ENCODE data around the gene NIPAL3.
"Not testable (repeated sequence)": the region's sequence is repeated elsewhere in the genome, so short reads cannot be mapped to it uniquely, and the experiment has no call there.

The NIPAL3 gene

DNA sequence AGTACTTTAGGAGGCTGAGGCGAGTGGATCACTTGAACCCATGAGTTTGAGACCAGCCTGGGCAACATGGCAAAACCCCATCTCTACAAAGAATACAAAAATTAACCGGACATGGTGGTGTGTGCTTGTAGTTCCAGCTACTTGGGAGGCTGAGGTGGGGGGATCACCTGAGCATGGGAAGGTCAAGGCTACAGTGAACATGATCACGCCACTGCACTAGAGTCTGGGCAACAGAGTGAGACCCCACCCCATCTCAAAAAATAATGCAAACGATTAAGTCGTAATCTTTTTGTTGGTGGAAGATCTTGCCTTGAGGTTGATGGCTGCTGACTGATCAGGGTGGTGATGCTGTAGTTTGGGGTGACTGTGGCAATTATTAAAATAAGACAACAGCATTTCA, 93.3 kb downstream of the NIPAL3 start:
- no peak for DNase-seq (ENCODE audit: low read depth)
- TF ChIP-seq, protein P1, sequence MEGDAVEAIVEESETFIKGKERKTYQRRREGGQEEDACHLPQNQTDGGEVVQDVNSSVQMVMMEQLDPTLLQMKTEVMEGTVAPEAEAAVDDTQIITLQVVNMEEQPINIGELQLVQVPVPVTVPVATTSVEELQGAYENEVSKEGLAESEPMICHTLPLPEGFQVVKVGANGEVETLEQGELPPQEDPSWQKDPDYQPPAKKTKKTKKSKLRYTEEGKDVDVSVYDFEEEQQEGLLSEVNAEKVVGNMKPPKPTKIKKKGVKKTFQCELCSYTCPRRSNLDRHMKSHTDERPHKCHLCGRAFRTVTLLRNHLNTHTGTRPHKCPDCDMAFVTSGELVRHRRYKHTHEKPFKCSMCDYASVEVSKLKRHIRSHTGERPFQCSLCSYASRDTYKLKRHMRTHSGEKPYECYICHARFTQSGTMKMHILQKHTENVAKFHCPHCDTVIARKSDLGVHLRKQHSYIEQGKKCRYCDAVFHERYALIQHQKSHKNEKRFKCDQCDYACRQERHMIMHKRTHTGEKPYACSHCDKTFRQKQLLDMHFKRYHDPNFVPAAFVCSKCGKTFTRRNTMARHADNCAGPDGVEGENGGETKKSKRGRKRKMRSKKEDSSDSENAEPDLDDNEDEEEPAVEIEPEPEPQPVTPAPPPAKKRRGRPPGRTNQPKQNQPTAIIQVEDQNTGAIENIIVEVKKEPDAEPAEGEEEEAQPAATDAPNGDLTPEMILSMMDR (IDR thresholded peaks at IDR 0.05; ENCODE audit: insufficient read depth, low read depth, low read length, missing control alignments), result no peak

DNA sequence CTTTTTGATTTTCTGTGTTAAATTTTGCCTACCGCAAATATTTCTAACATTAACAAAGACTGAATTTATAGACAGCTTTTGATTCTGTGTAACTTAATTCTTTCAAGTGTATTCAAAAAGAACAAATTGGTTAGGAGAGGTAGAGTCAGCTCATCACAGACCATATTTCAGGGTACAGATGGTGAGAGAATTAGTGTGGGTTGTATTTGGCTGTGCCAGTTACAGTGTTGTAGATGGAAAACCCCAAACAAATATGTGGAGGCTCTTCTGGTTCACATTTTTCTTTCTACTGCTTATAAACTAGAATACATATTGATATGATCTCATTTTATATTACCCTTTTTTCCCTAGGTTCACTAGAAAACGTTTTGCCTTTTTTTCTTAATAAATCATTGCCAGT, 98.1 kb downstream of the NIPAL3 start:
- no peak overlapping the region for H3K4me3 ChIP-seq (ENCODE audit: low read depth, low read length)
- no peak for DNase-seq (ENCODE audit: low read depth)
- TF ChIP-seq, protein P1 (IDR thresholded peaks at IDR 0.05; ENCODE audit: insufficient read depth, low read depth, low read length, missing control alignments), result no peak

More for the DNA sequence above, 93.3 kb downstream of the NIPAL3 start:
- H3K4me3 ChIP-seq (ENCODE audit: low read depth, low read length), result no peak overlapping the region

DNA sequence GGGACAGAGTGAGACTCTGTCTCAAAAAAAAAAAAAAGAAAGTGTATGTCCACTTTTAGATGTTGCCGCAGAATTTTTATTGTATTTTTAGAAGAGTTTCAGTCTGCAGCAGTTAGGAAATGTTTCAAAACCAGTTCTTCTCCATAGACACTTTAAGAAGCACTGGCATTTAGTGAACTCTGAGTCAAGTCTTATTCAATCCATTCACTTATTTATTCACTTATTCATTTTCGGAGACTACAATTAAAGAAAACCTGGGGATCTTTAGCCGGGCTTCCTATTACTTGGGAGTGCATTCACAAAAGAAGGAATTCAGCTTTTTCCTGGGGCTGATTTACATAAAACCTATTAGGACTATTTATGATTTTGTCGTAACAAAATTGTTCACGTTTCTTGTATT, 99.3 kb downstream of the NIPAL3 start:
- DNase-seq (ENCODE audit: low read depth), result no peak

DNA sequence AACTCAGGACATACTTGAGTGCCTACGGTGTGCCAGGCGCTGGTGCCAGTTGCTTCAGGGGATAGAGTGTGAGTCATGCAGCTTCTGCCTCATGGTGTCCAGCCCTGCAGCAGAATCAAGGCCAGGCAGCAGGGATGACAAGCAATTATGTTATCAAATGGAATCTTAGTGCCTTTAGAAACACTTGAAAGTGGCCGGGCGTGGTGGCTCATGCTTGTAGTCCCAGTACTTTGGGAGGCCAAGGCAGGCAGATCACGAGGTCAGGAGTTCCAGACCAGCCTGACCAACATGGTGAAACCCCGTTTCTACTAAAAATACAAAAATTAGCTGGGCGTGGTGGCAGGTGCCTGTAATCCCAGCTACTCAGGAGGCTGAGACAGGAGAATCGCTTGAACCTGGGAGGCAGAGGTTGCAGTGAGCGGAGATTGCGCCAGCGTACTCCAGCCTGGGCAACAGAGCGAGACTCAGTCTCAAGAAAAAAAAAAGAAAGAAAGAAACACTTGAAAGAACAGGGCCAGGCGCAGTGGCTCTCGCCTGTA, 100.1 kb downstream of the NIPAL3 start:
- not testable (repeated sequence) for DNase-seq (ENCODE audit: low read depth); H3K4me3 ChIP-seq (ENCODE audit: low read depth, low read length)

More for the DNA sequence above, 99.3 kb downstream of the NIPAL3 start:
- no peak overlapping the region for H3K4me3 ChIP-seq (ENCODE audit: low read depth, low read length)
- TF ChIP-seq, protein P1 (IDR thresholded peaks at IDR 0.05; ENCODE audit: insufficient read depth, low read depth, low read length, missing control alignments), result no peak

DNA sequence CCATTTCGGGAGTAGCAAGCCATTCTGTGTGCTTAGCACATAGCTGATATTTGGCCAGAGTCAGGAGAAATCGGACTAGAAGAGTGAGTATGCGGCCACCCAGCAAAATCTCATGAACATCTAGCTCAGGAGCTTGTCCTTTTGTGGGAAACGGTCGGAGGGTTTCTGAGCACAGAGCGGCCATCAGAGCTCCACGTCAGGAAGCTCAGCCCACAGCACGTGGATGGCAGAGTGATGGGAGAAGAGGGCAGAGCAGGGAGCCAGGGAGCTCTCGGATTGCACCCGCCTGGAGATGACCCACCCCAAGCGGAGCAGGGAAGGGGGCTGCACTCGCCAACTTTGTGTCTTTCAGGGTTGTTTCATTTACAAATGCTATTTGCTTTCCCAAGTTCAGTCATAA, 100.9 kb downstream of the NIPAL3 start:
- TF ChIP-seq, protein P1 (IDR thresholded peaks at IDR 0.05; ENCODE audit: insufficient read depth, low read depth, low read length, missing control alignments), result no peak
- DNase-seq (ENCODE audit: low read depth), result no peak
- no peak overlapping the region for H3K4me3 ChIP-seq (ENCODE audit: low read depth, low read length)

DNA sequence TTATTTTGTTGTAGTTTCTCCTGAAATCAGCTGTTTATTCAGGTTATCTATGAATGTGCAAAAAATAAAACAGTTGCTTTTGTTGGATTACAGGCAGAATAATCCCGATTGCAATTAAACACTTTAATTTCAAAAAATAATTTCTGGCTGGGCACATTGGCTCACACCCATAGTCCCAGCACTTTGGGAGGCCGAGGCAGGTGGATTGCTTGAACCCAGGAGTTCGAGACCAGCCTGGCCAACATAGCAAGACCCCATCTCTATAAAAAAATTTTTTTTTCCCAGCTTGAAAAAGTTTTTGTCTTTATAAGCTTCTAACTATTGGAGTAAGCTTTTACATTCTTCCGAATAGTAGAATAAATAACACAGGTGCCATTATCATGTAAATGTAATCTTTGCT, 102.3 kb downstream of the NIPAL3 start:
- no peak for DNase-seq (ENCODE audit: low read depth)
- no peak overlapping the region for H3K4me3 ChIP-seq (ENCODE audit: low read depth, low read length)
- TF ChIP-seq, protein P1 (IDR thresholded peaks at IDR 0.05; ENCODE audit: insufficient read depth, low read depth, low read length, missing control alignments), result no peak

DNA sequence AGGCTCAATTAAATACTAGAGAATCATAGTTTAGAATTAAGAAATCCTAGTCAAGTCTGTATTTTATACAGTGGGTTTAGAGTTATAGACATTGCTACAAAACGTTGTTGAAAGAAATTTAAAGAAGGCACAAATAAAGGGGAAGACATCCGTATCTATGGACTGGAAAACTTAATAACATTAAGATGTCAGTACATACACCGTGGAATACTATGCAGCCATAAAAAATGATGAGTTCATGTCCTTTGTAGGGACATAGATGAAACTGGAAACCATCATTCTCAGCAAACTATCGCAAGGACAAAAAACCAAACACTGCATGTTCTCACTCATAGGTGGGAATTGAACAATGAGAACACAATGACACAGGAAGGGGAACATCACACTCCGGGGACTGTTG, 104.7 kb downstream of the NIPAL3 start:
- DNase-seq (ENCODE audit: low read depth), result not testable (repeated sequence)

More for the DNA sequence above, 104.7 kb downstream of the NIPAL3 start:
- H3K4me3 ChIP-seq (ENCODE audit: low read depth, low read length), result not testable (repeated sequence)

Measured in GM12865 (cell line).